GM18907 (cell line): Measurements from ENCODE around the gene ZNF428.
"Not testable (repeated sequence)": the region's sequence is repeated elsewhere in the genome, so short reads cannot be mapped to it uniquely, and the experiment has no call there.

ENCODE experiments used
- ATAC-seq: cut with Tn5 transposase; IDR thresholded peaks from one replicate; pipeline ENCODE4 v1.9.1; 2021; ENCODE audit warnings: mild to moderate bottlenecking, moderate library complexity; ENCODE audit not compliant: unreplicated experiment

The ZNF428 gene

GRCh38 chr19:43595605-43595998 is 23.8 kb downstream of the ZNF428 start:
- ATAC-seq = no peak

GRCh38 chr19:43594710-43595604 is 24.5 kb downstream of the ZNF428 start:
- peak; percentile 25 for ATAC-seq

- no peak for ATAC-seq
Observed at GRCh38 chr19:43594081-43594697, 25.2 kb downstream of the ZNF428 start.

GRCh38 chr19:43592800-43593350 is 26.6 kb downstream of the ZNF428 start:
- no peak for ATAC-seq

- no peak for ATAC-seq
Observed at GRCh38 chr19:43591904-43592772, 27.3 kb downstream of the ZNF428 start.

GRCh38 chr19:43589678-43590077 is 29.8 kb downstream of the ZNF428 start:
- no peak for ATAC-seq

GRCh38 chr19:43589277-43589676 is 30.2 kb downstream of the ZNF428 start:
- ATAC-seq = no peak

- ATAC-seq = not testable (repeated sequence)
Observed at GRCh38 chr19:43587029-43587428, 32.4 kb downstream of the ZNF428 start.

GRCh38 chr19:43586346-43586745 is 33.1 kb downstream of the ZNF428 start:
- no peak for ATAC-seq

- ATAC-seq = peak; percentile 60
Observed at GRCh38 chr19:43584484-43584883, 34.9 kb downstream of the ZNF428 start.

- no peak for ATAC-seq
Observed at GRCh38 chr19:43582495-43582894, 36.9 kb downstream of the ZNF428 start.

- ATAC-seq = no peak
Observed at GRCh38 chr19:43581467-43581866, 38.0 kb downstream of the ZNF428 start.

GRCh38 chr19:43578787-43579186 is 40.6 kb downstream of the ZNF428 start:
- no peak for ATAC-seq

- no peak for ATAC-seq
Observed at GRCh38 chr19:43575955-43576878, 43.2 kb downstream of the ZNF428 start.

GRCh38 chr19:43575156-43575950 is 44.1 kb downstream of the ZNF428 start, which contains the start of the genes PINLYP and XRCC1:
TSS of gene PINLYP (plus strand) at chr19:43575801. CDS start at chr19:43577192, 1,391 bp downstream.
TSS of gene XRCC1 (minus strand) at chr19:43575527. CDS start at chr19:43575458, 69 bp downstream.
- peak; percentile 95 for ATAC-seq

- no peak for ATAC-seq
Observed at GRCh38 chr19:43574424-43575155, 44.8 kb downstream of the ZNF428 start.

GRCh38 chr19:43572171-43572588 is 47.2 kb downstream of the ZNF428 start:
- ATAC-seq = no peak

- ATAC-seq = no peak
Observed at GRCh38 chr19:43570174-43570791, 49.1 kb downstream of the ZNF428 start.
